Memory B cell (primary cell): ENCODE results near the gene SLC7A5.
"Not testable (repeated sequence)": the region's sequence is repeated elsewhere in the genome, so short reads cannot be mapped to it uniquely, and the experiment has no call there.

Experiments
- ATAC-seq: fragments of 150-1000 bp; cut with Tn5 transposase; 2 replicates; pipeline ENCODE4 v1.10.0; 2021; ENCODE audit warnings: low read depth, mild to moderate bottlenecking, moderate library complexity
- DNase-seq, 2 donors: peaks; one replicate each; pipeline ENCODE4 v3.0.0; 2022; ENCODE audit warnings: low spot score in 2 of 2
- H3K27ac Mint-ChIP-seq: one replicate; pipeline ENCODE4 v1.8.0; 2022; ENCODE audit warnings: mild to moderate bottlenecking, moderate library complexity, mixed read lengths
- H3K27me3 Mint-ChIP-seq: one replicate; pipeline ENCODE4 v1.8.0; 2022; ENCODE audit warnings: mixed read lengths
- H3K36me3 Mint-ChIP-seq: one replicate; pipeline ENCODE4 v1.8.0; 2022; ENCODE audit warnings: mild to moderate bottlenecking, mixed read lengths
- H3K4me1 Mint-ChIP-seq: one replicate; pipeline ENCODE4 v1.8.0; 2022; ENCODE audit warnings: mixed read lengths
- H3K4me3 Mint-ChIP-seq: one replicate; pipeline ENCODE4 v1.8.0; 2022; ENCODE audit warnings: mild to moderate bottlenecking, moderate library complexity, mixed read lengths
- H3K9me3 Mint-ChIP-seq: one replicate; pipeline ENCODE4 v1.8.0; 2022; ENCODE audit warnings: mixed read lengths

Gene SLC7A5

DNA sequence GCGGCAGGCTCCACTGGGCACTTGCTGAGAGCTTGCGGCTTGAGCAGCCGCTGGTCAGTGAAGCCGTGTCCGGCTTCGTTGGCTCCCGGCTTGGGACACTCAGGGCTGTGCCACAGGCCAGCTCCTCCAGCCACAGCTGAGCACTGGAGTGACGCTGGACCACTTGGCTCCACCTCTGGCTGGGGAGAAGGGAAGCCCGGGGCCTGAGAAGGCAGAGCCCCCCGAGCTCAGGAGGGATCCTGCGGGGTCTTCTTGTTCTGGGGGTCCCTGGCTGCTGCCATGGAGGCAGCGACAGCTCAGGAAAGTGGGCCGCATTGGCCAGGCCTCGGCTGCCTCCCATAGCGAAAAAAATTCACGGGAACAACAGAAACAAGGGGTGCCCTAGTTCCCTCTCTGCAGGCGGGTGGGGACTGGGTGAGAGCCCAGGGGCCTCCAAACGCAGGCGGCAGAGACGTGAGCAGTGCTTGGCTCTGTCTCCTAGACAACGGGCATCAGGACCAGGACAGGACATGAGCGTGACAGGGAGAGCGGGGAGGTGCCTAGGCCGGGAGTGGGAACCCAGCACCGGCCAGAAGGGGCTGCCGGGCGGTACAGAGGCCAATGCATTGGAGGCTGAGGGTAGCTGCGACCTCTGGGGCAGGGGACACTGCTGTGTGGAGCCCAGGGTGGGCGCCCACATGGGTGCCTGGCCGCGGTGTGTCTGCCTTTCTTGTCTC lies 37.7 kb downstream of the SLC7A5 start:
- Mint-ChIP-seq H3K27me3 (no peaks in the 10 kb centered on the region), H3K4me1 (peaks cover 6% of the 10 kb centered on the region), H3K36me3 (peaks cover 5% of the 10 kb centered on the region), H3K9me3 (no peaks in the 10 kb centered on the region), H3K4me3 (no peak overlapping the region), H3K27ac (peak overlapping the region; percentile 50)
- ATAC-seq (no peak), DNase-seq (no peak)

DNA sequence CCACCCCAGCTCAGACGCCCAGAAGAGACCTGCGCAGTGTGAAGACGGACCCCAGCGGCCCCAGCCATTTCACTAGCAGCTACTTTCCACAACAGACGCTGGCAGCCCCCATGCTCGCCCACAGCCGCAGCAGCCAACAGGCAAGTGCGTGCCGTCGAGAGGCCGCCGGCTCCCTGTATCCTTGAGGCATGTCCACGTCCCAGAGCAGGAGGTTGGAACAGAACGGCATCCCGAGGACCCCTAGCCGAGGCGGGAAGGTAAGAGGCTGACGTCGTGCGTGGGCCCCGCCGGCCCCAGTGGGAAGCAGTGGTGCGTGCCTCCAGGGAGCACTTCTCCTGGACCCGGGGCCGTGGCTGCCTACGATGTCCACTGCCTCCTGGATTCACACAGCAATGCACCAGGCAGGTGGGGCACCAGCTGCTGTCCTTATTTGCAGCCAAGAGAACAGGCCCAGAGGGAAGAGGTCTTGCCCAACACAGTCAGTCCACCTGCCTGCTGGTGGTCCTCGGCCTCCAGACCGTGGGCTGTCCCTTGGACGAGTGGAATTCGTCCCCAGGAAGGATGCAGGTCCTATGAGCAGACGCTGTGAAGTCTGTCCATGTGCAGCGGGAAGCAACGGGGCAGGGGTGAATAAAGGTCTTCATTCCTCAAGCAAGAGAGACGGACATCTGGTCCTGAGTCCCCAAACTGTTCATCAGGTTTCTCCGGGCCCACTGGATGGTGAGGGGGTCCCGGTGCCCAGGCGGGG lies 38.5 kb downstream of the SLC7A5 start:
- ATAC-seq (no peak), DNase-seq (no peak)
- H3K4me1 Mint-ChIP-seq, result peaks cover 6% of the 10 kb centered on the region
- H3K9me3 Mint-ChIP-seq, result no peaks in the 10 kb centered on the region
- no peaks in the 10 kb centered on the region for H3K27me3 Mint-ChIP-seq
- H3K27ac Mint-ChIP-seq, result peak overlapping the region; percentile 50
- no peak overlapping the region for H3K4me3 Mint-ChIP-seq
- H3K36me3 Mint-ChIP-seq, result peaks cover 1% of the 10 kb centered on the region

DNA sequence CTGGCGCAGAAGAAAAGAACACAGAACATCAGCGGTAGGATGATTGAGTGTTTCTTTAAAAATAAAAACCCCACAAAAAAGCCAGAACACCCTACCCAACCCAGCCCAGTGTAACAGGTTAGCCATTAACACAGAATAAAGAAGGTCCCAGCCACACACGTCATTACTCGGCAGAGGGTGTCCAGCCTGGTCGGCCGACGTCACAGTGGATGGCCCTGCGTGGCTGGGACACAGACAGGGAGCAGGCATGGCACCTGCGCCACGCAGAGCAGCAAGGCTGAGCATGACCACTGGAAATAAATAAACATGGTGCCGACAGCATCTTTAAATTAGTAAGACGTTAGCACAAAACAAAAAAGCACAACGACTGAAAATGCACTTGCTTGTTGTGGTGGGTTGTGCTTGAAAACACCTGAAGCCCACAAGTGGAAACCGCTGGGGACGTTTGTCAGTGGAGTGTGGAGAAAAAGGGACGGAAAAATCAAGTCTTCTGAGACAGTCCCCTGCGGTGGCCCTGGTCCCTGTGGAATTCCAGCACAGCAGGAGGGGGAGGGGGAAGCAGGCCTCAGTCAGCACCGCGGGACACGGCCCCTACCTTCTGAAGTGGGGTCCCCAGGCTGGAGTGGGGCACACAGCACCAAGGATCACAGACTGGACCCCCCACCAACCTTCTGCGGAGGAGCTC lies 39.2 kb downstream of the SLC7A5 start:
- H3K4me3 Mint-ChIP-seq, result no peak overlapping the region

DNA sequence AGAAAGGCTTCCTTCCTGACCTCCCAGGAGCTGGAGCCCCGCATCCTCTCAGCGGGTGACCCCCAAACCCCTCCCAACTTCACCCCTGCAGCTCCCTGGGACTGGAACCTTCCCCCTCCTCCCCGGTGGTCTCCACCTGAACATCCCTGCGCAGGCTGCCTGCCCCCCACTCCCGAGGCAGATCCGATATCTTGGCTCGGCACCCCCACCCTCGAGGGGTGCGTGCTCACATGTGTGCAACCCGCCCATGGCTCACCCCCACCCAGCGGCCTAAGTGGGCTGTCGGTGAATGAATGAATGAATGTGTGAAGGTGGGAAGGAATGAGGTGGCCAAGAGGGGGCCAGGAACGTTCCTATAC lies 39.7 kb downstream of the SLC7A5 start:
- no peak overlapping the region for H3K27ac Mint-ChIP-seq
- ATAC-seq (no peak), DNase-seq (no peak)
- H3K4me1 Mint-ChIP-seq, result peaks cover 6% of the 10 kb centered on the region
- H3K4me3 Mint-ChIP-seq, result no peak overlapping the region
- peaks cover 1% of the 10 kb centered on the region for H3K36me3 Mint-ChIP-seq
- peaks cover 2% of the 10 kb centered on the region for H3K27me3 Mint-ChIP-seq
- H3K9me3 Mint-ChIP-seq, result no peaks in the 10 kb centered on the region

More for the DNA sequence above, 39.2 kb downstream of the SLC7A5 start:
- no peak overlapping the region for H3K27ac Mint-ChIP-seq
- DNase-seq (no peak), ATAC-seq (no peak)
- H3K27me3 Mint-ChIP-seq, result no peaks in the 10 kb centered on the region
- H3K4me1 Mint-ChIP-seq, result peaks cover 6% of the 10 kb centered on the region
- H3K36me3 Mint-ChIP-seq, result peaks cover 1% of the 10 kb centered on the region
- no peaks in the 10 kb centered on the region for H3K9me3 Mint-ChIP-seq

DNA sequence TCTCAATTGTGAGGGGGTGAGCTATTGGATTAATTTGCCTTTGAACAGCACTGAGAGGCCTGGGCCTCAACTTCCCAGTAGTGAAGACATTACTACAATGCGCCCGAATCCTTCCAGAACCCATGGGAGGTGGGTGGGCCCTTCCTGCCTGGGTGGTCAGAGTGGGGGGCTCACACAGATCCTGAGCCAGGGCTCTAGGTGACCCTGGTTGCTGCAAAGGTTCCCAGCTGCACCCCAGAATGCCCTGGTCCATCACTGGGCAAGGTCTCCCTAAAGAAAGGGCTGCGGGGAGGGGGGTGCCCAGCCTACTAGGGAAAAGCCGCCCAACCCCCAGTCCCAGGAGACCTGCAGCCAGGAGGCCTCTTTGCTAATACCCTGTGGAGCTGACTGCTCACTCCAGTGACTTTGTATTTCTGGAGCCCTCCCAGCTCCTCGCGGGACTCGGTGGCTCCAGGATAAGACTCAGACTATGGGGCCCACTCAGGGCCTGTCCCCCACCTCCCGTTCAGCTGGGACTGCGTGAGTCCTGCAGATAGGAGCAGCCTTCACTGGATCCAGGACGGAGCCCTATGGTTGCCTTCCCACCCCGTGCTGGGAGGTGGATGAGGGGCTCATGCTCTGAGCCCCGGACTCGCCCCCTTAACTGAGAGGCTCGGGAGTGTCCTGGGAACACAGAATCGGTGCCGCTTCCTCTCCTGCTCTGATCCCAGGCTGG lies 40.2 kb downstream of the SLC7A5 start:
- H3K9me3 Mint-ChIP-seq, result no peaks in the 10 kb centered on the region
- DNase-seq (no peak), ATAC-seq (no peak)
- no peak overlapping the region for H3K4me3 Mint-ChIP-seq
- peaks cover 1% of the 10 kb centered on the region for H3K36me3 Mint-ChIP-seq
- H3K4me1 Mint-ChIP-seq, result peaks cover 6% of the 10 kb centered on the region
- H3K27ac Mint-ChIP-seq, result peak overlapping the region; percentile 50
- H3K27me3 Mint-ChIP-seq, result peaks cover 3% of the 10 kb centered on the region

DNA sequence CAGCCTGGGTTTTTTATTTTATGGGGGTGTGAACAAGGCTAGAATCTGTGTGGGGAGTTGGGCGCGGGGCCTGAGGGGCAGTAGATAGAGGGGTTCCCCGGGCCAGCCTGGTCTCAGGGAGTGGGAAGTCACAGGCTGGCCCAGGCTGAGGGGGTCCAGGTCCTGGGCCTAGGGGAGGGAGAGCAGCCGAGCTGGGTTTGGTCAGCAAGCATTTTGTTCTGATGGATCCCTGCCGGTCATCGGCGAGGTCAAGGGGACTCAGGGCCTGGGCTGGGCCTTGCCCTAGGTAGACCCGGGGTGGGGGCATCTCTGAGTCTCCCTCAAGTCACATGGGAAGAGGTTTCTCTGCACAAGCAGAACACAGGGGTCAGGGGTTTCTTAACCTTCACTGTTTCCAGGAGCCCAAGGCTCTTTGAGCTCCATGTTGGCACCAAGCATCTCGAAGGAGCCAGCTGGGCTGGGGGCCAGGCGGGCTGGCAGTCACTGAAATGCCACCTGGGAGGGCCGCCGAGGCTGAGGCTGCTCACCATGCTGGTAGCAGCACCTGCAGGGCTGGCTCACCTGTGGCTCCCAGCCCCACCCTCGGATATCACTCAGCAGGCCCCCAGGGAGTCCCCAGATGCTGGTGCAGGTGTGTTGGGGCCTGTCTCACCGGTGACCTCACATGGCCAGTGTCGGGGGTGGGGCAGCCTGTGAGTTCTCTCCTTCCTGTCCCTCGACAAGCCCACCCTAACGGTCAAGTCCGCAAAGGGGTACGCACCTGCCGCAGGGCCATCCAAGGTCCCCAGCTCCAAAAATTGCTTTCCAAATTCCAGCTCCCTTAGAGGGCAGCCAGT lies 41.0 kb downstream of the SLC7A5 start:
- no peak overlapping the region for H3K4me3 Mint-ChIP-seq

DNA sequence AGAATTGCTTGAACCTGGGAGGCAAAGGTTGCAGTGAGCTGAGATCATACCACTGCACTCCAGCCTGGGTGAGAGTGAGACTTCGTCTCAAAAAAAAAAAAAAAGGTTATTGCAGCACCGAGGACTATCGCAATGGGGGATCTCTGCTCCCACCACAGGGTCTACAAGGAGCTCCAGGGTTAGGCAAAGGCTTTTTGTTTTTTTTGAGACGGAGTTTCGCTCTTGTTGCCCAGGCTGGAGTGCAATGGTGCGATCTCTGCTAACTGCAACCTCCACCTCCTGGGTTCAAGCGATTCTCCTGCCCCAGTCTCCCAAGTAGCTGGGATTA lies 41.8 kb downstream of the SLC7A5 start:
- not testable (repeated sequence) for ATAC-seq, H3K4me3 Mint-ChIP-seq, H3K36me3 Mint-ChIP-seq, H3K9me3 Mint-ChIP-seq, H3K27ac Mint-ChIP-seq, H3K27me3 Mint-ChIP-seq, DNase-seq, H3K4me1 Mint-ChIP-seq

More for the DNA sequence above, 41.0 kb downstream of the SLC7A5 start:
- no peak for ATAC-seq
- H3K27ac Mint-ChIP-seq, result peak overlapping the region; percentile 50
- H3K27me3 Mint-ChIP-seq, result peaks cover 3% of the 10 kb centered on the region
- no peaks in the 10 kb centered on the region for H3K9me3 Mint-ChIP-seq
- H3K4me1 Mint-ChIP-seq, result peaks cover 6% of the 10 kb centered on the region
- DNase-seq, result no peak
- H3K36me3 Mint-ChIP-seq, result peaks cover 1% of the 10 kb centered on the region

DNA sequence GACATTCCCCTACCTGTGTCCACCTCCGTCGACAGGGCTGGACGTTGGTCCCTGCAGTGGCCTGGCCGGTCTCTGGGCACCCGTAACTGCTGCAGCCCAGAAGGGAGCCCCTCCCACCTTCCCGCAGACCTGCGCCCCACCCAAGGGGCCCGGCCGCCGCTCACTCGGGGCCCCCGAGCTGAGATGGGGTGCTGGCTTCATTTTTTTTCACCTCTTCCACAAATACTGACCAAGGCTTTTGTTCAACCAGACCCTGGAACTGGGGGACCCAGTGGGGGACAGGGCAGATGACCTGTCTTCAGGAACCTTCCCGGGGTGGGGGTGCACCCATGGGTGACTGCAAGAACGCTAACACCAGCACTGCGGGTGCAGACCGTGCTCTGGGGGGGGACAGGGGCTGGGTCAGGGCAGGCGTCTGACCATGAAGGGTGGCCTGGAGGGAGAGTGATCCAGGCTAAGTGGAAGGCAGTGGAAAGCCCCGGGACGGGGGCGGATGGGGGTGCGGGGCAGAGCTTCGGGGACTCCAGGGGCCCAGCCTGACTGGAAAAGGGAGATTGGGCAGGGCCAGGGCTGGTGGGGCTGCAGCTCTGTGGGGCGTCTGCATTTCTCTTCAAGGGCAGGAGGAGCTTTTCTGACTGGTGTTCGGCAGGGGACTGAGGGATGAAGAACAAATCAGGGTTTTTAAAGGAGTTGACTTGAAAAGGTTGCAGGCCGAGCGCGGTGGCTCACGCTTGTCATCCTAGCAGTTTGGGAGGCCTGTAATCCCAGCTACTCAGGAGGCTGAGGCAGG lies 42.3 kb downstream of the SLC7A5 start:
- Mint-ChIP-seq H3K9me3 (no peaks in the 10 kb centered on the region), H3K4me3 (no peak overlapping the region), H3K27me3 (peaks cover 3% of the 10 kb centered on the region), H3K27ac (no peak overlapping the region), H3K4me1 (peaks cover 4% of the 10 kb centered on the region), H3K36me3 (peaks cover 1% of the 10 kb centered on the region)
- ATAC-seq (no peak), DNase-seq (no peak)

DNA sequence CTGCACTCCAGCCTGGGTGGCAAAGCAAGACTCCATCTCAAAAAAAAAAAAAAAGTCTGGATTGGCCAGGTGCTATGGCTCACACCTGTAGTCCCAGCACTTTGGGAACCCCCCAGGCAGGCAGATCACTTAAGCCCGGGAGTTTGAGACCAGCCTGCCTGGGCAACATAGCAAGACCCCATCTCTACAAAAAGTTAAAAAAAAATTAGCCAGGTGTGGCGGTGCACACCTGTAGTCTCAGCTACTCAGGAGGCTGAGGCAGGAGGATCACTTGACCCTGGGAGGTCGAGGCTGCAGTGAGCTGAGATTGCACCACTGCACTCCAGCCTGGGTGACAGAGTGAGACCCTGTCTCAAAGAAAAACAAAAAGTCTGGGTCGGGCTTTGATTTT lies 42.9 kb downstream of the SLC7A5 start:
- not testable (repeated sequence) for DNase-seq, H3K4me3 Mint-ChIP-seq, ATAC-seq, H3K4me1 Mint-ChIP-seq, H3K36me3 Mint-ChIP-seq, H3K27ac Mint-ChIP-seq, H3K9me3 Mint-ChIP-seq, H3K27me3 Mint-ChIP-seq

DNA sequence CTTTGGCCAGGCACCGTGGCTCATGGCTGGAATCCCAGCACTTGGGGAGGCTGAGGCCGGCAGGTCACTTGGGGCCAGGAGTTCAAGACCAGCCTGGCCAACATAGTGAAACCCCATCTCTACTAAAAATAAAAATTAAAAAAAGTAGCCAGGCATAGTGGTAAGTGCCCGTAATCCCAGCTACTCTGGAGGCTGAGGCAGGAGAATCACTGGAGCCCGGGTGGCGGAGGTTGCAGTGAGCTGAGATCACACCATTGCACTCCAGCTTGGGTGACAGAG lies 43.5 kb downstream of the SLC7A5 start:
- H3K4me1 Mint-ChIP-seq, H3K4me3 Mint-ChIP-seq, H3K27me3 Mint-ChIP-seq, DNase-seq, ATAC-seq, H3K27ac Mint-ChIP-seq, H3K9me3 Mint-ChIP-seq, H3K36me3 Mint-ChIP-seq: not testable (repeated sequence)

DNA sequence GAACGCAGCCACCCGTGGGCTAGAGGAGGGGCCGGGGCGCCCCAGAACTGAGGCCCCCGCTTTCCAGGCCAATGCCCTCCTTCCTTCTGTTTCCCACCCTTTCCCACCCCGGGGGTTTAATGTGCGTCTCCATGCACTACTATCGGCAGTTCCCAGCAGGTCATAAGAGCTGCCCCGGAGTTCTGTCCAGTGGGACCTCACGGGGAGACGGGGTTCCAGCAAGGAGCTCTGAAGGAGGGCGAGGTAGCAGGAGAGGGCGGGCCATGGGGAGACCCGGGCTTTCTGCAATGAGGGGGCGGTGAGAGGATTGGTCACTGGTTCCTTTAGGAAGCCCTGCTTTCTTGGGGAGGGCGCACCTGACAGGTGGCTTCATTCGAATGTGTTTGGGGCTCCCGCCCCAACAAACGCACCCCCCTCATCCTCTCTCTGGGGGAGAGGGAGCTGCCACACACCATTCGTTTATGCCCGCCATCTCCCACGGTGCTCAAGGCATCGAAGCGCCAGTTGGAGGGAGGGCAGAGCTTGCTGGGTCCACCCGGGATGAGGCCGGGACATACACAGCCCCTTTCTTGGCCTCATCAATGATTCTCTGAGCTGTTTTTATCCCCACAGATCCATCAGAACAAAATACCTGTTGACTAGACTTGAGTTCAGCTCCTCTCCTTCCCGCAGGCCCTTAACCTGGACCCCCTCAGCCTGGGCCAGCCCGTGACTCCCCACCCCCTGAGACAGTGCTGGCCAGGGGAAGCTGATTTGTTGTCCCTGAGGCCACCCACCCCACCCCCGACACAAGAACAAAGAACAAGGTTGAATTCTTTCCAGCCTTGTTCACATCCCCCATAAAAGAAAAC lies 44.1 kb downstream of the SLC7A5 start:
- DNase-seq, result no peak
- no peak overlapping the region for H3K4me3 Mint-ChIP-seq
- H3K4me1 Mint-ChIP-seq, result peaks cover 7% of the 10 kb centered on the region
- no peaks in the 10 kb centered on the region for H3K36me3 Mint-ChIP-seq
- peaks cover 3% of the 10 kb centered on the region for H3K27me3 Mint-ChIP-seq
- no peaks in the 10 kb centered on the region for H3K9me3 Mint-ChIP-seq
- H3K27ac Mint-ChIP-seq, result no peak overlapping the region
- ATAC-seq, result no peak
